IMR-90 (cell line): ENCODE results near the gene DENND2D. TPM values are rescaled to one million over a fixed set of nuclear protein-coding genes. Genes with fewer than 3 reads are reported as not detected.

Experiments
- ATAC-seq: fragments of 200-7000 bp; cut with Tn5 transposase; 2 replicates; pipeline ENCODE4 v1.9.1; 2020; ENCODE audit warnings: low read depth, mild to moderate bottlenecking, moderate library complexity
- BruUV-seq: library from RNA; stranded (reverse); fragments of 400-500 nt; replicated peaks from 2 replicates; lab custom pipeline; 2021; lab: Mats Ljungman, UMichigan
- CTCF ChIA-PET: fragments of 300-600 bp; formaldehyde crosslinking; extraction: SDS; loops from one replicate; lab custom pipeline; 2021; ENCODE audit warnings: antibody characterized with exemption; lab: Yijun Ruan, JAX
- POLR2A ChIA-PET: fragments of 300-600 bp; sonication (Branson Sonifier 250); formaldehyde crosslinking; loops from one replicate; lab custom pipeline; 2022; ENCODE audit warnings: antibody characterized with exemption; ENCODE audit not compliant: unreplicated experiment; lab: Charles Lee
- DNase-seq: peaks from one replicate; pipeline ENCODE4 v3.0.0; 2013
- H2AFZ ChIP-seq: replicated peaks from 2 replicates; pipeline ENCODE3; 2013; ENCODE audit warnings: low read length, mild to moderate bottlenecking; ENCODE audit not compliant: poor library complexity
- H2AK5ac ChIP-seq: 2 replicates; pipeline ENCODE4 v1.6.1; 2013; ENCODE audit warnings: low read depth, low read length, inconsistent platforms
- H2AK9ac ChIP-seq: replicated peaks from 2 replicates; pipeline ENCODE3; 2013; ENCODE audit warnings: mild to moderate bottlenecking, low read depth, low read length, moderate library complexity; ENCODE audit not compliant: poor library complexity
- H2BK120ac ChIP-seq: 2 replicates; pipeline ENCODE4 v1.6.1; 2013; ENCODE audit warnings: low read depth, low read length, inconsistent platforms
- H2BK15ac ChIP-seq: 3 replicates; pipeline ENCODE4 v1.6.1; 2013; ENCODE audit warnings: low read depth, low read length, inconsistent platforms
- H2BK20ac ChIP-seq: 2 replicates; pipeline ENCODE4 v1.6.1; 2013; ENCODE audit warnings: low read depth, mild to moderate bottlenecking, inconsistent platforms, low read length, moderate library complexity
- H2BK5ac ChIP-seq: 2 replicates; pipeline ENCODE4 v1.6.1; 2013; ENCODE audit warnings: mild to moderate bottlenecking, low read depth, low read length, inconsistent platforms; ENCODE audit not compliant: poor library complexity, severe bottlenecking
- H3K14ac ChIP-seq: replicated peaks from 2 replicates; pipeline ENCODE4 v1.6.1; 2013; ENCODE audit warnings: low read depth, low read length, inconsistent platforms
- H3K18ac ChIP-seq: 2 replicates; pipeline ENCODE4 v1.6.1; 2013; ENCODE audit warnings: low read depth, low read length, control low read depth
- H3K23ac ChIP-seq: 2 replicates; pipeline ENCODE4 v1.6.1; 2013; ENCODE audit warnings: low read depth, low read length, inconsistent platforms
- H3K27ac ChIP-seq: 2 replicates; pipeline ENCODE4 v1.5.1; 2013; ENCODE audit warnings: mild to moderate bottlenecking, control low read depth, low read length; ENCODE audit not compliant: insufficient read depth
- H3K27me3 ChIP-seq: 2 replicates; pipeline ENCODE4 v1.6.1; 2013; ENCODE audit warnings: low read length; ENCODE audit not compliant: control insufficient read depth, insufficient read depth
- H3K36me3 ChIP-seq: 2 replicates; pipeline ENCODE4 v1.6.1; 2013; ENCODE audit warnings: low read length, mixed read lengths; ENCODE audit not compliant: control insufficient read depth, insufficient read depth
- H3K4ac ChIP-seq: 2 replicates; pipeline ENCODE4 v1.6.1; 2013; ENCODE audit warnings: low read depth, low read length, inconsistent platforms
- H3K4me1 ChIP-seq: 2 replicates; pipeline ENCODE4 v1.6.1; 2013; ENCODE audit warnings: low read length, mixed read lengths; ENCODE audit not compliant: control insufficient read depth, insufficient read depth
- H3K4me2 ChIP-seq: 2 replicates; pipeline ENCODE4 v1.6.1; 2013; ENCODE audit warnings: low read depth, mild to moderate bottlenecking, control low read depth, low read length, moderate library complexity
- H3K4me3 ChIP-seq: 2 replicates; pipeline ENCODE4 v1.5.1; 2013; ENCODE audit warnings: low read depth, mild to moderate bottlenecking, control low read depth, low read length, moderate library complexity; ENCODE audit not compliant: insufficient read depth
- H3K56ac ChIP-seq: 2 replicates; pipeline ENCODE4 v1.6.1; 2013; ENCODE audit warnings: low read length, inconsistent platforms; ENCODE audit not compliant: insufficient read depth; ENCODE audit errors: extremely low read depth
- H3K79me1 ChIP-seq, 2 experiments: 2 replicates each; pipeline ENCODE4 v1.6.1; 2013; ENCODE audit warnings: low read length in 2 of 2, inconsistent platforms in 1 of 2, low read depth in 1 of 2
- H3K9ac ChIP-seq: 2 replicates; pipeline ENCODE4 v1.6.1; 2013; ENCODE audit warnings: low read depth, low read length, control low read depth
- H3K9me1 ChIP-seq: 2 replicates; pipeline ENCODE4 v1.6.1; 2013; ENCODE audit warnings: low read length, inconsistent platforms; ENCODE audit not compliant: insufficient read depth
- H3K9me3 ChIP-seq: 2 replicates; pipeline ENCODE4 v1.6.1; 2013; ENCODE audit warnings: low read length; ENCODE audit not compliant: control insufficient read depth, insufficient read depth
- H4K20me1 ChIP-seq: 2 replicates; pipeline ENCODE4 v1.6.1; 2013; ENCODE audit warnings: low read length, inconsistent platforms; ENCODE audit not compliant: insufficient read depth
- H4K5ac ChIP-seq: 2 replicates; pipeline ENCODE4 v1.6.1; 2013; ENCODE audit warnings: mild to moderate bottlenecking, low read depth, low read length, control low read depth
- H4K8ac ChIP-seq, 2 experiments: 2 replicates each; pipeline ENCODE4 v1.6.1; 2013; ENCODE audit warnings: low read depth in 2 of 2, low read length in 2 of 2, control low read depth in 1 of 2, inconsistent platforms in 1 of 2
- H4K91ac ChIP-seq: 2 replicates; pipeline ENCODE4 v1.6.1; 2013; ENCODE audit warnings: low read depth, low read length, inconsistent platforms; ENCODE audit not compliant: insufficient read depth
- FOS ChIP-seq: fragments of 150-350 bp; IDR thresholded peaks from 2 replicates; pipeline ENCODE4 v1.6.1; 2016; ENCODE audit warnings: low read depth, low read length
- MXI1 ChIP-seq: IDR thresholded peaks from 2 replicates; pipeline ENCODE4 v1.6.1; 2012; ENCODE audit warnings: low read depth, mild to moderate bottlenecking, low read length, moderate library complexity, borderline replicate concordance
- POLR2A ChIP-seq: IDR thresholded peaks from 2 replicates; pipeline ENCODE4 v1.6.1; 2012; ENCODE audit warnings: mild to moderate bottlenecking, low read depth, low read length
- WGBS, 2 experiments: methylation state at CpG; one replicate each; pipeline versions ENCODE4 v1.1.5 to v1.1.7; 2013; ENCODE audit warnings: missing lambda C conversion rate in 2 of 2; ENCODE audit not compliant: insufficient read length in 1 of 2; ENCODE audit errors: extremely low coverage in 2 of 2; 5-methylcytosine and 5-hydroxymethylcytosine counted together
- dilution Hi-C: fragments of 300-500 bp; cut with HindIII; formaldehyde crosslinking; loops from one replicate; pipeline ENCODE4 v1.14.3; 2018; ENCODE audit warnings: low sequenced_read_pairs; ENCODE audit not compliant: unreplicated experiment
- in situ Hi-C: fragments of 300-500 bp; cut with MboI; formaldehyde crosslinking; loops from 3 replicates; pipeline ENCODE4 v1.14.3; 2019; ENCODE audit warnings: low sequenced_read_pairs, inconsistent platforms, mixed read lengths
- intact Hi-C: fragments of 100-400 bp; cut with micrococcal nuclease; formaldehyde crosslinking; loops from 2 replicates; pipeline ENCODE4 v1.10.0; 2022
- polyA plus RNA-seq, 3 experiments: library from polyadenylated mRNA; depleted of rRNA; stranded (reverse); fragments of >200 nt; gene quantifications; 2 replicates each; pipeline ENCODE4 v1.2.3, GENCODE V29; 2012; ENCODE audit warnings: low replicate concordance in 1 of 3
- total RNA-seq: library from RNA; depleted of rRNA; stranded (reverse); fragments of >200 nt; gene quantifications from 2 replicates; pipeline ENCODE4 v1.2.3, GENCODE V29; 2012
- TF ChIP-seq, protein P1 (sequence below): fragments of 150-350 bp; IDR thresholded peaks from 2 replicates; pipeline ENCODE4 v1.6.1; 2016; ENCODE audit warnings: low read depth, mild to moderate bottlenecking, low read length, moderate library complexity, borderline replicate concordance

DENND2D gene
- total and polyA plus RNA-seq, 2 of the 4 experiments (the other 2 are of a cell fraction): 0.86 to 0.90 TPM

DNA sequence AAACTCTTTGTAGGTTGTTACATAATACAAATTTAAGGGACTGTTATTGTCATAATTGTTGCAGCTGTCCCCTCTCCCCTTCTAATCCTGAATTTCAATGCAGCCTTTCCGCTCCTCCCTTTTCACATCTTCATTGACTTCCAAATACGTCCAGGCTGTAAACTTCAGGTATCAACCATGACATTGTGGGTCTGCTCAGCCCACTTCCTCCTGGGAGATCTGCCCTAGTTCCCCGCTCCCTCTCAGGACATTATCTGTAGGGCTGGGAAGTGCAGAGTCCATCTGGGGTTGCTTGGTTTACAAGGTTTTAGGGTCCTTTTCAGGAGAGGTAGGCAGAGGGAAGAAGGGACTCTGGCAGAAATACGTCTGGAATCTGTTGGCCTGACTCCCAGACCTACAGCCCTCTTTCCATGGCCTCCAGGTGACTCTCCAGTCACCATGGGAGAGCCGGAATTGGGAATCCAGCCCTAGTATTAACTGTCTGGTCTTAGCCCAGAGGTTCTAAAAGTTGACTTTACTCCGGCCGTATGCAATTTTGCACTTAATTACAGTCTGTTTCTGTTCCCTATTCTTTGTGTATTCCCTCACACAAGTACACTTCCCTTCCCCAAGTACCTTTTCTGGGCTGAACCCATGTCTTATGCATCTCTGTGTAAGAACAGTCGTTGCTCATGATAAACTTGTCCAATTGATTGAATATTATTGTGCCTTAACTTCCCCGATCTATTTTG lies 4.7 kb upstream of the DENND2D start:
- ATAC-seq (no peak), DNase-seq (no peak)
- 0 out of 2 replicates have a peak overlapping the region, but pooled peaks have one; percentile 30 for H2AK5ac ChIP-seq
- no peak overlapping the region for H2AK9ac ChIP-seq
- CTCF ChIA-PET: no interaction called here
- BruUV-seq: no TSS peak
- H3K56ac ChIP-seq: no peak overlapping the region
- POLR2A ChIA-PET: no interaction called here
- no peak overlapping the region for H4K8ac ChIP-seq
- H2BK15ac ChIP-seq: no peak overlapping the region
- 83% methylated on average over 2 of the region's 9 CpGs; no CpG with 5 or more reads in 1 of the 2 experiments for WGBS, 2 experiments
- TF ChIP-seq FOS (no peak), POLR2A (no peak), MXI1 (no peak)
- TF ChIP-seq, protein P1, sequence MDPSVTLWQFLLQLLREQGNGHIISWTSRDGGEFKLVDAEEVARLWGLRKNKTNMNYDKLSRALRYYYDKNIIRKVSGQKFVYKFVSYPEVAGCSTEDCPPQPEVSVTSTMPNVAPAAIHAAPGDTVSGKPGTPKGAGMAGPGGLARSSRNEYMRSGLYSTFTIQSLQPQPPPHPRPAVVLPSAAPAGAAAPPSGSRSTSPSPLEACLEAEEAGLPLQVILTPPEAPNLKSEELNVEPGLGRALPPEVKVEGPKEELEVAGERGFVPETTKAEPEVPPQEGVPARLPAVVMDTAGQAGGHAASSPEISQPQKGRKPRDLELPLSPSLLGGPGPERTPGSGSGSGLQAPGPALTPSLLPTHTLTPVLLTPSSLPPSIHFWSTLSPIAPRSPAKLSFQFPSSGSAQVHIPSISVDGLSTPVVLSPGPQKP: no peak
- H3K4ac ChIP-seq: no peak overlapping the region; the same call in 1 of the 2 replicates
- peak overlapping the region; percentile 36; the same call in 1 of the 2 replicates for H3K4me2 ChIP-seq
- H3K27me3 ChIP-seq: peaks cover 22% of the 10 kb centered on the region
- H3K4me1 ChIP-seq: peaks cover 16% of the 10 kb centered on the region
- intact Hi-C loops: no loop called here
- 0 out of 2 replicates have a peak overlapping the region, but pooled peaks have one; percentile 67 for H3K23ac ChIP-seq
- peak overlapping the region; percentile 64; the same call in 1 of the 2 replicates for H2BK20ac ChIP-seq
- dilution Hi-C loops: no loop called here
- peak overlapping the region; percentile 51; the same call in 1 of the 2 replicates for H3K18ac ChIP-seq
- H2AFZ ChIP-seq: peak overlapping the region; percentile 37
- no peaks in the 10 kb centered on the region for H3K9me3 ChIP-seq
- H4K5ac ChIP-seq: no peak overlapping the region
- in situ Hi-C loops: no loop called here
- H3K4me3 ChIP-seq: no peak overlapping the region
- no peak overlapping the region for H4K91ac ChIP-seq
- no peak overlapping the region for H3K9ac ChIP-seq
- peak overlapping the region; percentile 22; the same call in 1 of the 2 replicates for H2BK120ac ChIP-seq
- peak overlapping the region; percentile 28 for H2BK5ac ChIP-seq
- peaks cover 2% of the 10 kb centered on the region; the same call in 1 of the 2 replicates for H3K9me1 ChIP-seq
- no peaks in the 10 kb centered on the region for H3K36me3 ChIP-seq
- H3K79me1 ChIP-seq: no peaks in the 10 kb centered on the region
- no peak overlapping the region for H3K27ac ChIP-seq
- no peaks in the 10 kb centered on the region for H4K20me1 ChIP-seq
- H3K14ac ChIP-seq: no peak overlapping the region
